ENCODE data around the gene FECH. TPM values are rescaled to one million over a fixed set of nuclear protein-coding genes. Genes with fewer than 3 reads are reported as not detected.

The FECH gene
- total RNA-seq, 1 donor from 2014 or later = 25.8 TPM

DNA sequence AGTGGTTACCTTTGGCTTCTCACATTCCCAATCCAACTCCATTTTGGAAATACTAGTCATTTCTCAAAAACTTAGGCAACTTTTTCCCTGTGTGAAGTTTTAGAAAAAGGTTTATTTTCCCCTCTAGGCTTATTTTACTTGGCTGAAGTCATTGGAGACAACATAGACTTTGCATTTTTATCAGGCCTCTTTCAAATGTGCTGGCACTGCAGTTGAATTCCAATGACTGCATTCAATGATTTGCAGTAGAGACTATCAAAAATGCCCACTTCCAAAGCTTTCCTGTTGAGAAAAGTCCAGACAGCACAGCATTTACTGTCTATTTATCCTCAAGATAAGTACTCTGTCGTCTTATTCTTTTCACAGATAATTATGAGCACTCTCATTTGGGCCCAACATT is 81.3 kb downstream of the FECH start:
- Mint-ChIP-seq H3K27me3 (peaks cover 4% of the 10 kb centered on the region), H3K27ac (no peak overlapping the region), H3K36me3 (ENCODE audit: insufficient read depth) (no peaks in the 10 kb centered on the region), H3K9me3 (ENCODE audit: low read depth) (no peaks in the 10 kb centered on the region), H3K4me3 (ENCODE audit: low read depth) (no peak overlapping the region), H3K4me1 (ENCODE audit: low read depth) (peaks cover 3% of the 10 kb centered on the region)
- TF ChIP-seq, protein P1, sequence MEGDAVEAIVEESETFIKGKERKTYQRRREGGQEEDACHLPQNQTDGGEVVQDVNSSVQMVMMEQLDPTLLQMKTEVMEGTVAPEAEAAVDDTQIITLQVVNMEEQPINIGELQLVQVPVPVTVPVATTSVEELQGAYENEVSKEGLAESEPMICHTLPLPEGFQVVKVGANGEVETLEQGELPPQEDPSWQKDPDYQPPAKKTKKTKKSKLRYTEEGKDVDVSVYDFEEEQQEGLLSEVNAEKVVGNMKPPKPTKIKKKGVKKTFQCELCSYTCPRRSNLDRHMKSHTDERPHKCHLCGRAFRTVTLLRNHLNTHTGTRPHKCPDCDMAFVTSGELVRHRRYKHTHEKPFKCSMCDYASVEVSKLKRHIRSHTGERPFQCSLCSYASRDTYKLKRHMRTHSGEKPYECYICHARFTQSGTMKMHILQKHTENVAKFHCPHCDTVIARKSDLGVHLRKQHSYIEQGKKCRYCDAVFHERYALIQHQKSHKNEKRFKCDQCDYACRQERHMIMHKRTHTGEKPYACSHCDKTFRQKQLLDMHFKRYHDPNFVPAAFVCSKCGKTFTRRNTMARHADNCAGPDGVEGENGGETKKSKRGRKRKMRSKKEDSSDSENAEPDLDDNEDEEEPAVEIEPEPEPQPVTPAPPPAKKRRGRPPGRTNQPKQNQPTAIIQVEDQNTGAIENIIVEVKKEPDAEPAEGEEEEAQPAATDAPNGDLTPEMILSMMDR (IDR thresholded peaks at IDR 0.05; ENCODE audit: unreplicated experiment) = no peak
- DNase-seq (ENCODE audit: low spot score, unreplicated experiment) = no peak

GRCh38 chr18:57502624-57503023 is 83.9 kb downstream of the FECH start:
- Mint-ChIP-seq H3K36me3 (ENCODE audit: insufficient read depth) (no peaks in the 10 kb centered on the region), H3K9me3 (ENCODE audit: low read depth) (no peaks in the 10 kb centered on the region), H3K27ac (no peak overlapping the region), H3K27me3 (peaks cover 6% of the 10 kb centered on the region), H3K4me1 (ENCODE audit: low read depth) (peaks cover 3% of the 10 kb centered on the region), H3K4me3 (ENCODE audit: low read depth) (no peak overlapping the region)
- TF ChIP-seq, protein P1 (IDR thresholded peaks at IDR 0.05; ENCODE audit: unreplicated experiment) = no peak
- DNase-seq (ENCODE audit: low spot score, unreplicated experiment) = no peak

GRCh38 chr18:57498682-57499256 is 87.7 kb downstream of the FECH start:
- H3K27me3 Mint-ChIP-seq = peaks cover 6% of the 10 kb centered on the region
- TF ChIP-seq, protein P1 (IDR thresholded peaks at IDR 0.05; ENCODE audit: unreplicated experiment) = no peak

More at GRCh38 chr18:57498682-57499256, 87.7 kb downstream of the FECH start:
- Mint-ChIP-seq H3K4me1 (ENCODE audit: low read depth) (peaks cover 3% of the 10 kb centered on the region), H3K4me3 (ENCODE audit: low read depth) (no peak overlapping the region), H3K27ac (peak overlapping the region; percentile 21), H3K9me3 (ENCODE audit: low read depth) (peaks cover 3% of the 10 kb centered on the region), H3K36me3 (ENCODE audit: insufficient read depth) (no peaks in the 10 kb centered on the region)
- DNase-seq (ENCODE audit: low spot score, unreplicated experiment) = no peak

Other genes with a start within 250 kb of the FECH start
- gene ST8SIA3, start 234.1 kb downstream of the FECH start, total RNA-seq = 8.9 and 11.4 TPM in 2 replicates
- 92.2 and 110 TPM in 2 replicates for gene ONECUT2, start 151.3 kb downstream of the FECH start, total RNA-seq
- 90.7 and 99.9 TPM in 2 replicates for gene NARS1, start 35.1 kb upstream of the FECH start, total RNA-seq
- 21.7 and 21.9 TPM in 2 replicates for gene ATP8B1, start 216.6 kb upstream of the FECH start, total RNA-seq